Neuronal stem cell (in vitro differentiated cells): ENCODE data around the gene TUBD1.

Source experiments
- DNase-seq: peaks from one replicate; pipeline ENCODE4 v3.0.0-alpha.2; 2013; ENCODE audit warnings: low spot score
- H2AFZ ChIP-seq: one replicate; pipeline ENCODE4 v1.6.1; 2013; ENCODE audit warnings: mild to moderate bottlenecking, low read length, inconsistent platforms
- H2AK5ac ChIP-seq: 2 replicates; pipeline ENCODE4 v1.6.1; 2013; ENCODE audit warnings: low read depth, mild to moderate bottlenecking, inconsistent platforms, low read length, moderate library complexity, mixed read lengths
- H2BK120ac ChIP-seq: 2 replicates; pipeline ENCODE4 v1.6.1; 2013; ENCODE audit warnings: low read depth, mild to moderate bottlenecking, inconsistent platforms, low read length, moderate library complexity, mixed read lengths
- H2BK12ac ChIP-seq: one replicate; pipeline ENCODE4 v1.6.1; 2013; ENCODE audit warnings: low read length, inconsistent platforms
- H2BK15ac ChIP-seq: 2 replicates; pipeline ENCODE4 v1.6.1; 2013; ENCODE audit warnings: mild to moderate bottlenecking, low read length, inconsistent platforms, mixed read lengths
- H2BK5ac ChIP-seq: one replicate; pipeline ENCODE4 v1.6.1; 2013; ENCODE audit warnings: inconsistent platforms, mild to moderate bottlenecking, low read length, moderate library complexity
- H3K14ac ChIP-seq: one replicate; pipeline ENCODE4 v1.6.1; 2013; ENCODE audit warnings: low read length, inconsistent platforms
- H3K18ac ChIP-seq: 2 replicates; pipeline ENCODE4 v1.6.1; 2013; ENCODE audit warnings: low read length, inconsistent platforms
- H3K23ac ChIP-seq: 2 replicates; pipeline ENCODE4 v1.6.1; 2013; ENCODE audit warnings: low read depth, mild to moderate bottlenecking, mixed read lengths, low read length, inconsistent platforms; ENCODE audit not compliant: poor library complexity
- H3K27ac ChIP-seq: replicated peaks from 3 replicates; pipeline ENCODE4 v1.5.1; 2013; ENCODE audit warnings: low read length, inconsistent platforms
- H3K27me3 ChIP-seq, 3 experiments: 2 replicates each; pipeline ENCODE4 v1.6.1; 2013; ENCODE audit warnings: low read length in 3 of 3, mild to moderate bottlenecking in 2 of 3, inconsistent platforms in 1 of 3, low read depth in 1 of 3, mixed read lengths in 1 of 3, moderate library complexity in 1 of 3; ENCODE audit not compliant: control insufficient read depth in 3 of 3, insufficient read depth in 3 of 3
- H3K36me3 ChIP-seq, 2 donors: replicated peaks in 1 of 2; 2 replicates each; pipeline ENCODE4 v1.6.1; 2013; ENCODE audit warnings: low read length in 2 of 2; ENCODE audit not compliant: control insufficient read depth in 2 of 2, insufficient read depth in 2 of 2
- H3K4ac ChIP-seq: 2 replicates; pipeline ENCODE4 v1.6.1; 2013; ENCODE audit warnings: inconsistent platforms, mild to moderate bottlenecking, low read length, moderate library complexity
- H3K4me1 ChIP-seq, 2 donors: 1 replicate in 1 of 2; 2 replicates in 1 of 2; pipeline ENCODE4 v1.6.1; 2013; ENCODE audit warnings: low read length in 2 of 2, low read depth in 1 of 2; ENCODE audit not compliant: control insufficient read depth in 2 of 2, insufficient read depth in 1 of 2
- H3K4me2 ChIP-seq: one replicate; pipeline ENCODE4 v1.6.1; 2013; ENCODE audit warnings: mild to moderate bottlenecking, low read length, inconsistent platforms; ENCODE audit not compliant: insufficient read depth, poor library complexity, severe bottlenecking
- H3K4me3 ChIP-seq, 2 donors: 2 replicates each; pipeline ENCODE4 v1.5.1; 2013; ENCODE audit warnings: low read length in 2 of 2, mild to moderate bottlenecking in 2 of 2, inconsistent platforms in 1 of 2, moderate library complexity in 1 of 2
- H3K79me1 ChIP-seq: one replicate; pipeline ENCODE4 v1.6.1; 2013; ENCODE audit warnings: low read depth, mild to moderate bottlenecking, inconsistent platforms, low read length, moderate library complexity
- H3K9ac ChIP-seq: one replicate; pipeline ENCODE4 v1.6.1; 2013; ENCODE audit warnings: mild to moderate bottlenecking, low read depth, low read length, inconsistent platforms; ENCODE audit not compliant: poor library complexity
- H3K9me3 ChIP-seq, 2 donors: replicated peaks in 1 of 2; 2 replicates each; pipeline versions ENCODE3 to v1.6.1; 2013; ENCODE audit warnings: low read length in 2 of 2, mild to moderate bottlenecking in 2 of 2, inconsistent platforms in 1 of 2, low read depth in 1 of 2, mixed read lengths in 1 of 2, moderate library complexity in 1 of 2; ENCODE audit not compliant: control insufficient read depth in 2 of 2, insufficient read depth in 1 of 2
- H4K8ac ChIP-seq: one replicate; pipeline ENCODE4 v1.6.1; 2013; ENCODE audit warnings: low read depth, mild to moderate bottlenecking, inconsistent platforms, low read length, moderate library complexity
- H4K91ac ChIP-seq: one replicate; pipeline ENCODE4 v1.6.1; 2013; ENCODE audit warnings: low read length, low read depth, mild to moderate bottlenecking, inconsistent platforms; ENCODE audit not compliant: poor library complexity
- WGBS, 2 donors: extraction: QIAGEN DNeasy Blood & Tissue Kit; methylation state at CpG; one replicate each; pipeline ENCODE4 v1.1.7; 2013; ENCODE audit warnings: missing lambda C conversion rate in 2 of 2, mixed read lengths in 1 of 2; ENCODE audit not compliant: insufficient read length in 2 of 2, insufficient replicate concordance in 1 of 2; ENCODE audit errors: extremely low coverage in 2 of 2; 5-methylcytosine and 5-hydroxymethylcytosine counted together

TUBD1 gene

GRCh38 chr17:59890720-59891119 lies 2.0 kb downstream of the TUBD1 start:
- Histone ChIP-seq H3K18ac (no peak overlapping the region), H3K4me2 (no peak overlapping the region), H3K27me3 (no peaks in the 10 kb centered on the region), H3K23ac (no peak overlapping the region), H3K4me3 (no peak overlapping the region), H3K9ac (no peak overlapping the region), H4K8ac (no peak overlapping the region), H4K91ac (no peak overlapping the region), H3K4ac (no peak overlapping the region), H2BK120ac (no peak overlapping the region), H3K4me1 (peaks cover 0 to 4% of the 10 kb centered on the region in 2 donors), H3K9me3 (no peaks in the 10 kb centered on the region), H3K79me1 (peaks cover 3% of the 10 kb centered on the region), H2BK12ac (no peak overlapping the region), H2BK15ac (no peak overlapping the region), H2AK5ac (no peak overlapping the region), H2BK5ac (no peak overlapping the region), H3K14ac (no peak overlapping the region), H3K36me3 (peaks cover 0 to 34% of the 10 kb centered on the region in 2 donors), H2AFZ (no peak overlapping the region), H3K27ac (no peak overlapping the region)
- WGBS, 2 donors: no CpG with 5 or more reads among the region's 2 CpGs
- DNase-seq: no peak

GRCh38 chr17:59888145-59888750 lies 4.5 kb downstream of the TUBD1 start:
- Histone ChIP-seq H4K8ac (no peak overlapping the region), H4K91ac (no peak overlapping the region), H3K14ac (no peak overlapping the region), H3K4me1 (no peaks in the 10 kb centered on the region), H2AFZ (no peak overlapping the region), H2BK5ac (no peak overlapping the region), H3K4me3 (no peak overlapping the region), H3K4me2 (no peak overlapping the region), H3K18ac (no peak overlapping the region), H3K27me3 (no peaks in the 10 kb centered on the region), H2BK12ac (no peak overlapping the region), H3K79me1 (peaks cover 3% of the 10 kb centered on the region), H2BK120ac (no peak overlapping the region), H2AK5ac (no peak overlapping the region), H2BK15ac (no peak overlapping the region), H3K27ac (no peak overlapping the region), H3K23ac (no peak overlapping the region), H3K9me3 (no peaks in the 10 kb centered on the region), H3K4ac (no peak overlapping the region), H3K36me3 (peaks cover 6 to 57% of the 10 kb centered on the region in 2 donors), H3K9ac (no peak overlapping the region)
- DNase-seq: no peak
- WGBS, 2 donors: no CpG with 5 or more reads among the region's 8 CpGs

- no peaks in the 10 kb centered on the region for H3K9me3 ChIP-seq
- peaks cover 11 to 64% of the 10 kb centered on the region in 2 donors for H3K36me3 ChIP-seq
- no peak overlapping the region for H3K4ac ChIP-seq
- no peaks in the 10 kb centered on the region for H3K4me1 ChIP-seq
- H4K91ac ChIP-seq: no peak overlapping the region
- H4K8ac ChIP-seq: no peak overlapping the region
- no CpG with 5 or more reads among the region's 9 CpGs for WGBS, 2 donors
- H3K4me3 ChIP-seq: no peak overlapping the region
- peaks cover 3% of the 10 kb centered on the region for H3K79me1 ChIP-seq
- no peak overlapping the region for H3K9ac ChIP-seq
- H2BK120ac ChIP-seq: no peak overlapping the region
- no peak overlapping the region for H2AK5ac ChIP-seq
- no peaks in the 10 kb centered on the region for H3K27me3 ChIP-seq
- H2BK15ac ChIP-seq: no peak overlapping the region
- no peak overlapping the region for H3K4me2 ChIP-seq
- H3K23ac ChIP-seq: no peak overlapping the region
- no peak for DNase-seq
- H3K18ac ChIP-seq: no peak overlapping the region
- peak overlapping the region; percentile 22 for H2BK12ac ChIP-seq
- no peak overlapping the region for H2BK5ac ChIP-seq
- no peak overlapping the region for H3K27ac ChIP-seq
- no peak overlapping the region for H2AFZ ChIP-seq
- no peak overlapping the region for H3K14ac ChIP-seq
These were observed 7.9 kb downstream of the TUBD1 start for GRCh38 chr17:59884861-59885260.

DNA sequence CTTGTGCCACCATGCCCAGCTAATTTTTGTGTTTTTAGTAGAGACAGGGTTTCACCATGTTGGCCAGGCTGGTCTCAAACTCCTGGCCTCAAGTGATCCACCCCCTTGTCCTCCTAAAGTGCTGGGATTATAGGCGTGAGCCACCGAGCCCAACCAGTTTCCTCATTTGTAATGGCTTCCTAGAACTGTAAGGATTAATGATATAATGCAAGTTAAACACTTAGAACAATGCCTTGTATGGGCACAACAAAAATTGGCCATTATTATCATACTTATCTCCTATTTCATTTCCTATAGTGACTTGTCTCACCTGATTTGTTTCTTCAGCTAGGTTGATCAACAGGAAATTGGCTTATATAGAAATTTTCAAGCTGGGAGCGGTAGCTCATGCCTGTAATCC lies 14.1 kb downstream of the TUBD1 start:
- Histone ChIP-seq H3K4ac (no peak overlapping the region), H4K8ac (no peak overlapping the region), H3K27ac (no peak overlapping the region), H3K4me3 (no peak overlapping the region), H2AFZ (no peak overlapping the region), H4K91ac (no peak overlapping the region), H2BK120ac (no peak overlapping the region), H2BK5ac (no peak overlapping the region), H3K23ac (no peak overlapping the region), H3K4me1 (peaks cover 0 to 5% of the 10 kb centered on the region in 2 donors), H3K27me3 (no peaks in the 10 kb centered on the region), H3K4me2 (no peak overlapping the region), H2BK15ac (no peak overlapping the region), H3K14ac (no peak overlapping the region), H3K18ac (no peak overlapping the region), H3K36me3 (peaks cover 19 to 70% of the 10 kb centered on the region in 2 donors), H3K9me3 (no peaks in the 10 kb centered on the region), H3K79me1 (no peaks in the 10 kb centered on the region), H2BK12ac (no peak overlapping the region), H3K9ac (no peak overlapping the region), H2AK5ac (no peak overlapping the region)
- no CpG with 5 or more reads among the region's 3 CpGs for WGBS, 2 donors
- DNase-seq: no peak
